Breast epithelium (tissue), 3 donors: ENCODE results near the gene GBF1.

ENCODE experiments used
- POLR2AphosphoS5 ChIP-seq, 3 donors: sonication (generic); formaldehyde crosslinking; IDR thresholded peaks; one replicate each; pipeline ENCODE4 v1.6.1; 2017; ENCODE audit warnings: antibody characterized with exemption in 3 of 3
- TF ChIP-seq, protein P1 (sequence below), 3 donors: fragments of 450-650 bp; IDR thresholded peaks; one replicate each; pipeline ENCODE4 v1.5.1; 2016 to 2017; ENCODE audit warnings: antibody characterized with exemption in 3 of 3, mild to moderate bottlenecking in 3 of 3, moderate library complexity in 3 of 3

DNA sequence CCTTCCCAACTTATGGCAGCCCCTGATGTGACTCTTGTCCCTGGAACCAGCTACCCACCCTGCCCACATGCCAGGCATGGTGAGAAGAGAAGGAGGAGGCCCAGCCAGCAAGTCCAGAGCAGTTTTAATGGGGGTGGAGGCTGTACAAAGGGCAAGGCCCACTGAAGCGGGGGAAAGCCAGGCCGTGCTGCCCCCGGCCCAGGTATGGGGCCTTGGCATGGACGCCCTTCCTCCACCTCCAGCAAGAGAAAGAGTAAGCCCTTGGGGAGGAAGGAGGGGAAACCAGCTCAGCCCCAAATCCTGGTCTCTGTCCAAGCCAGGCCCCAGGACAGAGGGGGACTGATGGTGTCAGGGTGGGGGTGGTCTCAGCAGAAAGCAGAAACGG lies 157.2 kb downstream of the GBF1 start:
- TF ChIP-seq, protein P1, sequence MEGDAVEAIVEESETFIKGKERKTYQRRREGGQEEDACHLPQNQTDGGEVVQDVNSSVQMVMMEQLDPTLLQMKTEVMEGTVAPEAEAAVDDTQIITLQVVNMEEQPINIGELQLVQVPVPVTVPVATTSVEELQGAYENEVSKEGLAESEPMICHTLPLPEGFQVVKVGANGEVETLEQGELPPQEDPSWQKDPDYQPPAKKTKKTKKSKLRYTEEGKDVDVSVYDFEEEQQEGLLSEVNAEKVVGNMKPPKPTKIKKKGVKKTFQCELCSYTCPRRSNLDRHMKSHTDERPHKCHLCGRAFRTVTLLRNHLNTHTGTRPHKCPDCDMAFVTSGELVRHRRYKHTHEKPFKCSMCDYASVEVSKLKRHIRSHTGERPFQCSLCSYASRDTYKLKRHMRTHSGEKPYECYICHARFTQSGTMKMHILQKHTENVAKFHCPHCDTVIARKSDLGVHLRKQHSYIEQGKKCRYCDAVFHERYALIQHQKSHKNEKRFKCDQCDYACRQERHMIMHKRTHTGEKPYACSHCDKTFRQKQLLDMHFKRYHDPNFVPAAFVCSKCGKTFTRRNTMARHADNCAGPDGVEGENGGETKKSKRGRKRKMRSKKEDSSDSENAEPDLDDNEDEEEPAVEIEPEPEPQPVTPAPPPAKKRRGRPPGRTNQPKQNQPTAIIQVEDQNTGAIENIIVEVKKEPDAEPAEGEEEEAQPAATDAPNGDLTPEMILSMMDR (IDR thresholded peaks at IDR 0.05): no peak
- no peak for TF ChIP-seq POLR2AphosphoS5 (IDR thresholded peaks at IDR 0.05)
